Measurements from ENCODE around the gene BHMT2. TPM values are rescaled to one million over a fixed set of nuclear protein-coding genes. Genes with fewer than 3 reads are reported as not detected.

The BHMT2 gene
- total RNA-seq, 1 experiment from 2014 or later = 0.20 TPM

DNA sequence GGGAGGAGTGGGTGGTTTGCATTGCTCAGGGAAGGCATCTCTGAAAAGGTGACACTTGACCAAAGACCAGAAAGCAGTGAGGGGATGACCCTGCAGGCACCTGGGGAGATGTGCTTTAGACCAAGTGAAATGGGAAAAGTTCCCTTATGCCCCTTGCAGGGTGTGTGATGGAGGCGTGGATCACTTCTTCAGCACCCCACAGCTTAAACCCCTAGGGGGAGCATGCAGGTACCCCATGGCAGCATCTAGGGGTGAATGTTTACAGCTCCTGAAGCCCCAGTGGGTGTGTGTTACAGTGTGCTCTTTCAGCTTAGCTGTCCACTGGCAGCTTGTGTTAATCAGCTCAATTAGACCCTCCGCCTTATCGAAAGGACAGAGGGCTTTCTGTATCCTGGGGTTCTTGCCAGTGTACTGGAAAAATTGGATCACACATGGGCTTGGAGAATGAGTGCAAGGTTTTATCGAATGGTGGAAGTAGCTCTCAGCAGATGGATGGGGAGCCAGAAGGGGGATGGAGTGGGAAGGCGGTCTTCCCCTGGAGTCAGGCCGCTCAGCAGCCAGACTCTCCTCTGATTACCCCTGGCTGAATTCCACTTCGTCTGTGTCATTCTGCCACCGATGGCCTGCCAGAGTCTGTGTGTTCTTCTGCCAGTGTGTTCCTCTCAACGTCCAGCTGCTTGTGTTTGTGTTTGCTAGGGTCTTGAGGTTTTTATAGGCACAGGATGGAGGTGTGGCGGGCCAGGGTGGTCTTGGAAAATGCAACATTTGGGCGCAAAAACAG, 6.3 kb downstream of the BHMT2 start:
- no peak overlapping the region for H3K9ac ChIP-seq (ENCODE audit: low read length)
- no peak overlapping the region for H3K4me2 ChIP-seq (ENCODE audit: low read length)
- TF ChIP-seq ZFX (IDR thresholded peaks at IDR 0.05) (no peak), CTCF (IDR thresholded peaks at IDR 0.05 in 2 of 3, conservative IDR thresholded peaks at IDR 0.05 in 1 of 3; ENCODE audit: borderline replicate concordance in 1 of 3, insufficient read depth in 1 of 3, low read depth in 2 of 3, low read length in 2 of 3) (0 out of 6 replicates have a peak, but pooled peaks of 1 of the 3 experiments have one; percentile 5)
- no peak overlapping the region for H3K4me3 ChIP-seq (replicated peaks in 1 of 2; ENCODE audit: low read depth in 1 of 2, low read length in 2 of 2)
- BruUV-seq (replicated peaks) = no TSS peak
- no peaks in the 10 kb centered on the region for H3K79me2 ChIP-seq (ENCODE audit: insufficient read depth, low read length)
- intact Hi-C loops (cut with micrococcal nuclease) = no loop called here
- peaks cover 0 to 3% of the 10 kb centered on the region in 2 experiments; a peak in 1 of 4 replicates for H3K9me3 ChIP-seq (ENCODE audit: control insufficient read depth in 1 of 2, insufficient read depth in 1 of 2, low read depth in 1 of 2, low read length in 2 of 2)
- H4K20me1 ChIP-seq (ENCODE audit: insufficient read depth) = no peaks in the 10 kb centered on the region
- no peak overlapping the region for H3K27ac ChIP-seq (ENCODE audit: low read depth, low read length)
- H2AFZ ChIP-seq (ENCODE audit: low read depth, low read length, poor library complexity, severe bottlenecking) = no peak overlapping the region
- no peaks in the 10 kb centered on the region for H3K36me3 ChIP-seq (ENCODE audit: control insufficient read depth in 1 of 2, insufficient read depth in 2 of 2, low read length in 2 of 2)
- DNase-seq (ENCODE audit: low read depth, low spot score) (no peak), ATAC-seq (no peak)
- RAD21 ChIA-PET (ENCODE audit: low non-redundant PET in 1 of 2, low total read pairs in 2 of 2, uncharacterized antibody in 2 of 2, unreplicated experiment in 2 of 2) = no interaction called here
- no peaks in the 10 kb centered on the region for H3K27me3 ChIP-seq (ENCODE audit: insufficient read depth, low read length)
- POLR2A ChIA-PET = no interaction called here
- H3K9me2 ChIP-seq (ENCODE audit: insufficient read depth) = no peaks in the 10 kb centered on the region
- CTCF ChIA-PET = no interaction called here
- H3K4me1 ChIP-seq (ENCODE audit: control insufficient read depth in 1 of 2, insufficient read depth in 2 of 2, low read length in 2 of 2) = peaks cover 0 to 8% of the 10 kb centered on the region in 2 experiments; a peak in 2 of 4 replicates

GRCh38 chr5:79076819-79077218, 7.3 kb downstream of the BHMT2 start:
- ChIA-PET CTCF (no interaction called here), RAD21 (ENCODE audit: low non-redundant PET in 1 of 2, low total read pairs in 2 of 2, uncharacterized antibody in 2 of 2, unreplicated experiment in 2 of 2) (no interaction called here), POLR2A (no interaction called here)
- ATAC-seq (no peak), DNase-seq (ENCODE audit: low read depth, low spot score) (no peak)
- H3K27me3 ChIP-seq (ENCODE audit: insufficient read depth, low read length) = no peaks in the 10 kb centered on the region
- no peaks in the 10 kb centered on the region for H3K36me3 ChIP-seq (ENCODE audit: control insufficient read depth in 1 of 2, insufficient read depth in 2 of 2, low read length in 2 of 2)
- intact Hi-C loops (cut with micrococcal nuclease) = no loop called here
- no peaks in the 10 kb centered on the region for H3K9me2 ChIP-seq (ENCODE audit: insufficient read depth)
- BruUV-seq (replicated peaks) = no TSS peak
- H3K27ac ChIP-seq (ENCODE audit: low read depth, low read length) = no peak overlapping the region
- no peak overlapping the region for H3K4me3 ChIP-seq (replicated peaks in 1 of 2; ENCODE audit: low read depth in 1 of 2, low read length in 2 of 2)
- TF ChIP-seq ZNF274 (IDR thresholded peaks at IDR 0.05; ENCODE audit: low read depth, low read length) = no peak
- TF ChIP-seq REST (IDR thresholded peaks at IDR 0.05; ENCODE audit: low read depth) = no peak
- TF ChIP-seq CBX3 (IDR thresholded peaks at IDR 0.05; ENCODE audit: low read depth) = no peak
- TF ChIP-seq POLR2A (IDR thresholded peaks at IDR 0.05; ENCODE audit: borderline replicate concordance, extremely low read depth, insufficient read depth, insufficient read length) = no peak
- TF ChIP-seq, protein P1, sequence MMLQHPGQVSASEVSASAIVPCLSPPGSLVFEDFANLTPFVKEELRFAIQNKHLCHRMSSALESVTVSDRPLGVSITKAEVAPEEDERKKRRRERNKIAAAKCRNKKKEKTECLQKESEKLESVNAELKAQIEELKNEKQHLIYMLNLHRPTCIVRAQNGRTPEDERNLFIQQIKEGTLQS (IDR thresholded peaks at IDR 0.05) = no peak
- no peak for TF ChIP-seq ELF1 (IDR thresholded peaks at IDR 0.05; ENCODE audit: borderline replicate concordance, low read depth)
- TF ChIP-seq SIN3A (IDR thresholded peaks at IDR 0.05; ENCODE audit: low read depth) = no peak
- no peak for TF ChIP-seq POLR2AphosphoS5 (IDR thresholded peaks at IDR 0.05; ENCODE audit: low read depth, low read length)
- no peak overlapping the region for H2AFZ ChIP-seq (ENCODE audit: low read depth, low read length, poor library complexity, severe bottlenecking)
- no peaks in the 10 kb centered on the region for H4K20me1 ChIP-seq (ENCODE audit: insufficient read depth)
- H3K4me2 ChIP-seq (ENCODE audit: low read length) = no peak overlapping the region
- no peak overlapping the region for H3K9ac ChIP-seq (ENCODE audit: low read length)
- no peaks in the 10 kb centered on the region for H3K79me2 ChIP-seq (ENCODE audit: insufficient read depth, low read length)
- peaks cover 0 to 3% of the 10 kb centered on the region in 2 experiments; a peak in 1 of 4 replicates for H3K9me3 ChIP-seq (ENCODE audit: control insufficient read depth in 1 of 2, insufficient read depth in 1 of 2, low read depth in 1 of 2, low read length in 2 of 2)
- H3K4me1 ChIP-seq (ENCODE audit: control insufficient read depth in 1 of 2, insufficient read depth in 2 of 2, low read length in 2 of 2) = peaks cover 0 to 8% of the 10 kb centered on the region in 2 experiments; a peak in 2 of 4 replicates
